HG03432 (cell line): Measurements from ENCODE around the gene SLC20A1.
"Not testable (repeated sequence)": the region's sequence is repeated elsewhere in the genome, so short reads cannot be mapped to it uniquely, and the experiment has no call there.

Experiments used
- ATAC-seq: cut with Tn5 transposase; IDR thresholded peaks from one replicate; pipeline ENCODE4 v1.9.1; 2021; ENCODE audit warnings: mild to moderate bottlenecking, moderate library complexity; ENCODE audit not compliant: unreplicated experiment

SLC20A1 gene, protein sequence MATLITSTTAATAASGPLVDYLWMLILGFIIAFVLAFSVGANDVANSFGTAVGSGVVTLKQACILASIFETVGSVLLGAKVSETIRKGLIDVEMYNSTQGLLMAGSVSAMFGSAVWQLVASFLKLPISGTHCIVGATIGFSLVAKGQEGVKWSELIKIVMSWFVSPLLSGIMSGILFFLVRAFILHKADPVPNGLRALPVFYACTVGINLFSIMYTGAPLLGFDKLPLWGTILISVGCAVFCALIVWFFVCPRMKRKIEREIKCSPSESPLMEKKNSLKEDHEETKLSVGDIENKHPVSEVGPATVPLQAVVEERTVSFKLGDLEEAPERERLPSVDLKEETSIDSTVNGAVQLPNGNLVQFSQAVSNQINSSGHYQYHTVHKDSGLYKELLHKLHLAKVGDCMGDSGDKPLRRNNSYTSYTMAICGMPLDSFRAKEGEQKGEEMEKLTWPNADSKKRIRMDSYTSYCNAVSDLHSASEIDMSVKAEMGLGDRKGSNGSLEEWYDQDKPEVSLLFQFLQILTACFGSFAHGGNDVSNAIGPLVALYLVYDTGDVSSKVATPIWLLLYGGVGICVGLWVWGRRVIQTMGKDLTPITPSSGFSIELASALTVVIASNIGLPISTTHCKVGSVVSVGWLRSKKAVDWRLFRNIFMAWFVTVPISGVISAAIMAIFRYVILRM

DNA sequence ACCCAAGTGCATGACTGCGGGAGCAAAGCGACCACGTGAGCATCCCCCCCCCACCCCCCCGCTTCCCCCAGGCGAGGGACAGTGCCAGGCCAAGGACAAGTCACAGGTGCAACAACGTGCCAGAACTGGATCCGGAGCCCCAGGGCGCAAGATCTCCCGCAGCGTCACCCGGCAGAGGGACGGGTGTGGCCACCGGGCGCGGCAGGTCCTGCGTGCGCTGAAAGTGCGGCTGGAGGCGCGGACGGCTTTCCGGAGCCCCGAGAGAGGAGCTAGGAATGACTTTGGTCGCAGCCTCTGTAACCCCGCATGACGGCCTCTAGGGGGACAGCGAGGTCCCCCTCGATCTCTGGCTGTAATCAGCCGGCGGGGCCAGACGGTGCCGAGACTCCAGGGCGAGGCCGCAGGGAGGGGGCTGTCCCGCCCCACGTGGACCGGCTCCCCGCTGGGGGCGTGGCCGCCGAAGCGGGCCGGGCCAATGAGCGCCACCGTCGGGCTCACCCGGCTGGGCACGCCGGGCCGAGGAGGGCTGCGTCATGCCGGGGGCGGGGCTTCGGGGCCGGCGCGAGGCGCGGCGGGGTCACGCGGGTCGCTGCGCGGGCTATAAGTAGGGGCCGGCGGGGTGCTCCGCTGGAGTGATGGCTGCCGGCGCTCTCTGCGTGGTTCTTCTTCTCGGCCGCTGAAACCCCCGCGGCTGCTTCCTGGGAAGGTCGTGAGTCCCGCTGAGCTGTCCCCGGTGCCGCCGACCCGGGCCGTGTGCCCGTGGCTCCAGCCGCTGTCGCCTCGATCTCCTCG, at the start of gene SLC20A1:
Gene SLC20A1, plus strand, starts transcription at position 630 of the 792 bp plus-strand sequence. CDS start 890 bp downstream, outside the sequence.
- ATAC-seq: peak; percentile 90

DNA sequence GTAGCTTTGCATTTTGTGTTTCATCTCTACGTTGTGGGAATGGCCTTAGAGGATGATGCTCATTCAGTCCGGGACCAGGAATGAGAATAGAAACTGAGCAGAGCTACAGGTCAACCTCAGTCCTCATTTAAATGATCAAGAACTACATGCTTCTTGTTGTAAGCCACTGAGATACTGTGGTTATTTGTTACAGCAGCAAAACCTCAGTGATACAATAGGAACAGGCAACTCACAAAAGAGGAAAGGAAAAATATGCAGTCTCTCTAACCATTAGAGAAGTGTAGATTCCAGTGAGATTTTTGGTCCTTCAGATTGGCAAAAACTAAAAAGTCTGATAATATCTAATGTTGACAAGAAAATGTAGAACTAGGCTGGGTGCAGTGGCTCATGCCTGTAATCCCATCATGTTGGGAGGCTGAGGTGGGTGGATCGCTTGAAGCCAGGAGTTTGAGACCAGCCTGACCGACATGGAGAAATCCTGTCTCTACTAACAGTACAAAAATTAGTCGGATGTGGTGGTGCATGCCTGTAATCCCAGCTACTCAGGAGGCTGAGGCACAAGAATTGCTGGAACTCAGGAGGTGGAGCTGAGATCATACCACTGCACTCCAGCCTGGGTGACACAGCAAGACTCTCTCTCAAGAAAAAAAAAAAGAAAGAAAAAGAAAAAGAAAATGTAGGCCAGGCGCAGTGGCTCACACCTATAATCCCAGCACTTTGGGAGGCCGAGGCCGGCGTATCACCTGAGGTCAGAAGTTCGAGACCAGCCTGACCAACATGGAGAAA, 48.0 kb upstream of the SLC20A1 start:
- no peak for ATAC-seq

DNA sequence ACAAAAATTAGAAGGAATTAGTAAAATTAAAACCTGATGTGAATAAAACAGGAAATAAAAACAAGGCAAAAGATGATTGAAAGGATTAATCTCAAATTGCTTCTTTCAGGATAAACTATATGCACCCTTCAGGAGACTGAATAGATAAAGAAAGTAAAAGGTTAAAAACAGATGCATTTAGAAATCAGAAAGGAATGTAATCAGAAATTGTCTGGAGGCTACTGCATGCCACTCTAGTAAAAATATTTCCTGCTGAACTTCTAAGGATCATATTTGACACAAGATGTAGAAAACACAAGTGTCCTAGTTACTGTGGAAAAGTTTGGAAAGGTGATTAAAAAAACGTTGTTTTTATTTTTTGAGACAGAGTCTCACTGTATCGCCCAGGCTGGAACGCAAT, 45.1 kb upstream of the SLC20A1 start:
- ATAC-seq: no peak

DNA sequence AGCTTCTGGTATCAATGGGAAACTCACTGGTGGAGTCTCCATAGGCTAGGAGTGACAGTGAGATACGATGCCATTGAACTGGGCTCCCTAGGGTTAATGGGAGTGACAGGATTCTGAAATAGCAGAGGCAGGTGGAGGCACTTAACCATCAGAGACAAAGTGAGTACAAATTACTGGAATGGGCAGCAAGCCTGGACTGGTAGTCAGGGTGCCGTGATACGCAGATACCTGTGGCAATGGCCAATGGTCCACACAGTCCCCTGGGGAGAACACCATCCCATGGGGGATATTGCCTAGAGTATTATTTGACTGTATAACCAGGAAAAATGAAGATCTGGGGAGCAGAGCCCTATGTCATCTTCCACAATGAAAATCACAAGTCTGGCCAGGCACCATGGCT, 44.0 kb upstream of the SLC20A1 start:
- ATAC-seq: no peak

DNA sequence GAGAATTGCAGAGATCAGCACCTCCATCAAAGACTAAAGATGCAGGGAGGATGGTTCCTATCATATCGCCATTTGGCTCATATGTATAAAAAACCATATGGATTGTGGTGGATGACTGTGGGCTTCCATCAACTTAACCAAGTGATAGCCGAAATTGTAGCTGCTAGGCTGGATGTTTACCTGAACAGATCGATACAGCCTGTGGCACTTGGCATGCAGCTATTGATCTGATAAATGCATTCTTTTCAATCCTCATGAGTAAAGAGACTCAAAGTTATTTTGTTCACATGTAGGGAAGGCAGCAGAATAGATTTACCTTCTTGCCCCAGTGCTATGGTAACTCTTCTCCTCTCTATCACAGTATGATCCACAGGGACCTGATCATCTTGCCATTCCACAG, 42.8 kb upstream of the SLC20A1 start:
- ATAC-seq: no peak

DNA sequence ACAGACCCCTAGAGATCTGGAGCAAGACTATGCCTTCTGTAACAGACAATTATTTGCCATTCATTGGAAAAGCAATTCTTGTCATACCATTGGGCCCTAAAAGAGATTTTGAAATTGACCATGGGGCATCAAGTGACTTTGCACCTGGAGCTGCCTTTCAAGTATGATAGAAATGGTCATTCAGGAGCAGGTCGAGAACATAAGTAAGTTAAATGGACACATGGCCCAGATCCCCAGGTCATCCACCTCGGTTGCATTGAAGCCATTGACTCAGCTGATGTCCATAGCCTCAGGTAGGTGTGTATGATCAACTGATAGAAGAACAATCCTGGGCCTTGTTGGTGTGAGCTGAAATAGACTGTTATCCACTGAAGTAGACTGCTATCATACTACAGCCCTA, 42.0 kb upstream of the SLC20A1 start:
- ATAC-seq: no peak

DNA sequence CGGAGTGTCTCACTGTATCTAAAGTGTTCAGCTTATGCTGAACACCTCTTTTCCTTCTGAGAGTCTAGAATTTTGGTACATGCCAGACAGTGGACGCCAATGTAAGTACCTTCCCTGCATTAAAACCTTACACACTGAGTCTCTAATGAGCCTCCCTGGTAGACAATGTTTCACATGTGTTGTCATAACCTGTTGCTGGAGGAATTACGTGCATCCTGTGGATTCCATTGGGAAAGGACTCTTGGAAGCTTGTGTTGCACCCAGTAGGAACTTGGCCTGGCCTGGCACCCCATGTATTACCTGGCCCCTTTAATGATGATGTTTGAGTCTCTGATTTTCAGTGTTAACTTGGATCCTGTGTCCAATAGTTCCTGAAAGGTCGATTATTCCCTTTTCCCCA, 40.8 kb upstream of the SLC20A1 start:
- no peak for ATAC-seq

DNA sequence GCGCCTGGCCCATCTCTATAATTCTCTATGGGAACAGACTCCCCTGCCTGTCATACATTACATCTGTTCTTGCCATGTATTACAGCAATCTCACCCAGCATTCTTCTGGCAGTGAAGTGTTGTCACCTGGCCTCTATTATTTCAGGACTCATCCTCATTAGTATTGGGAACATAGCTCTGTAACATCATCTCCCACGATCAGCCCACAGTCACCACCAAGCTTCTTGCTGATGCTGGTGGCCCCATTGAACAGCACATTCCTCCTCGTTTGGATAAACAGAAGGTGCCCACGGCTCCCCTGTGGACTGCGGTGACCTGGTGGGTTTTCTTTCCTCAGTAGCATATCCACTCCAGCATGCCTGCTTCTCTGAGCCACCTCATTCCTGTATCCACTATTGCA, 39.8 kb upstream of the SLC20A1 start:
- ATAC-seq: no peak

DNA sequence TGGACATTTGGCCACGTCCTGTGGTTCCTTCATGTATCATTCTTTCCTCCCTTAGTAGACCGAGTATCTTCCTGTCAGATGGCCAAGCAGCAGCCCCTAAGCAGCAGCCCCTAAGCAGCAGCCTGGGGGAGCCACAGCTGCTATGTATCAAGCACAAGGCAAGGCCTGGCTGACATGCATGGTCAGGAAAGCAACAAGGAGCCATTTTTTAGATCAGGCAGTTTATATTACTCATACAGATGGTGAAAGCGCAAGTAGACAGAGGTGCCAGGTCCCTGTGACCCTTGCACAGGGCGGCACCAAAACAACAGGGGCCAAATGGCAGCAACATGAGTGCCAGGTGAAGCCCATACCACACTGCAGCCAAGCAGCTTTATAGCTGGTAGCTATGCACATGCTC, 39.2 kb upstream of the SLC20A1 start:
- ATAC-seq: no peak

DNA sequence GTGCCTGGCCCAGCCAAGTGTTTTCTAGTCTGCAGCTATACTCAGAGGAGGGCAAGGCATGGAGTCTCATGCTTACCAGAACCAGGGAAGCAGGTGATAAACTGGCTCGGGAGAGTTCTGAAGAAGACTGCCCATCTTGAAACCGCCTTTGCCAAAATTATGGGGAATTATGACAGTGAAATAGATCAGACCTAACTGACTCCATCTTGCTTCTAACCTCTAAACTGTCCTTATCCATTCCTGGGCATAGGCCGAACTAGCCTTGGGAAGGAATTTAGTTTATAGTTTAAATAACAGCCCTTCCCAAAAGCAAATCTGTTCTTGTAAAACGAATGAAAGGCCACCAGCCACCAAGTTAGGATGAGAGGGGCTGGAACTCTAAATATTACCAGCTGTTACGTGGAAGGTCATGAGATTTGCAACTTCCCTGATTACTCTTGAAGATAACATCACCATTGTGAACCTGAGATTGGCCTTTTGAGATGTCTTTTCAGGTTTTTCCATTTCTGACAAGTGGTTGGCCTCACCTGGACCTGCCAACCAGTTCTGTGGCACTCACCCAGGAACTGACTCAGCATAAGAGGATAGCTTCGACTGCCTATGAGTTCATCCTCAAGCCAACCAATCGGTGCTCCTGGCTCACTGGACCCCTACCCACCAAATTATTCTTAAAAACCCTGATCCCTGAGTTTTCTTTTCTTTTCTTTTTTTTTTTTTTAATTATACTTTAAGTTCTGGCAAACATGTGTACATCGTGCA, 37.9 kb upstream of the SLC20A1 start:
- no peak for ATAC-seq

DNA sequence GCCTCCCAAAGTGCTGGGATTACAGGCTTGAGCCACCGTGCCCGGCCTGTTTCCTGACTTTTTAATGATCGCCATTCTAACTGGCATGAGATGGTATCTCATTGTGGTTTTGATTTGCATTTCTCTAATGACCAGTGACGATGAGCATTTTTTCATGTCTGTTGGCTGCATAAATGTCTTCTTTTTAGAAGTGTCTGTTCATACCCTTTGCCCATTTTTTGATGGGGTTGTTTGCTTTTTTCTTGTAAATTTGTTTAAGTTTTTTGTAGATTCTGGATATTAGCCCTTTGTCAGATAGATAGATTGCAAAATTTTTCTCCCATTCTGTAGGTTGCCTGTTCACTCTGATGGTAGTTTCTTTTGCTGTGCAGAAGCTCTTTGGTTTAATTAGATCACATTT, 36.4 kb upstream of the SLC20A1 start:
- ATAC-seq: not testable (repeated sequence)

DNA sequence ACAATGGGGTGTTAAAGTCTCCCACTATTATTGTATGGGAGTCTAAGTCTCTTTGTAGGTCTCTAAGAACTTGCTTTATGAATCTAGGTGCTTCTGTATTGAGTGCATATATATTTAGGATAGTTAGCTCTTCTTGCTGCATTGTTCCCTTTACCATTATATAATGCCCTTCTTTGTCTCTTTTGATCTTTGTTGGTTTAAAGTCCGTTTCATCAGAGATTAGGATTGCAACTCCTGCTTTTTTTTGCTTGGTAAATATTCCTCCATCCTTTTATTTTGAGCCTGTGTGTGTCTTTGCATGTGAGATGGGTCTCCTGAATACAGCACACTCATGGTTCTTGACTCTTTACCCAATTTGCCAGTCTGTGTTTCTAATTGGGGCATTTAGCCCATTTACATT, 33.5 kb upstream of the SLC20A1 start:
- not testable (repeated sequence) for ATAC-seq

DNA sequence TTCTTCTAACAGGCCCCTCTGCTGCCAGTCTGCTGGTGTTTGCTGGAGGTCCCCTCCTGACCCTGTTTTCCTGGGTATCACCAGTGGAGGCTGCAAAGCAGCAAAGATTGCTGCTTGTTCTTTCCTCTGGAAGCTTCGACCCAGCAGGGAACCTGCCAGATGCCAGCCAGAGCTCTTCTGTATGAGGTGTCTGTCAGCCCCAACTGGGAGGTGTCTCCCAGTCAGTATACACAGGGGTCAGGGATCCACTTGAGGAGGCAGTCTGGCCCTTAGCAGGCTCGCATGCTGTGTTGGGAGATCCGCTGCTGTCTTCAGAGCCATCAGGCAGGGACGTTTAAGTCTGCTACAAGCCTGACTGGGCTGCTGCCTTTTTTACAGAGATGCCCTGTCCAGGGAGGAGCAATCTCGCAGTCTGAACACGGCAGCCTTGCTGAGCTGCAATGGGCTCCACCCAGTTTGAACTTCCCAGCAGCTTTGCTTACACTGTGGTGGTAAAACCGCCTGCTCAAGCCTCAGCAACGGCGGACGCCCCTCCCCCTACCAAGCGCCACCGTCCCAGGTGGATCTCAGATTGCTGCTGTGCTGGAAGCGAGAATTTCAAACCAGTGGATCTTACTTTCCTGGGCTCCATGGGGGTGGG, 31.4 kb upstream of the SLC20A1 start:
- ATAC-seq: no peak

DNA sequence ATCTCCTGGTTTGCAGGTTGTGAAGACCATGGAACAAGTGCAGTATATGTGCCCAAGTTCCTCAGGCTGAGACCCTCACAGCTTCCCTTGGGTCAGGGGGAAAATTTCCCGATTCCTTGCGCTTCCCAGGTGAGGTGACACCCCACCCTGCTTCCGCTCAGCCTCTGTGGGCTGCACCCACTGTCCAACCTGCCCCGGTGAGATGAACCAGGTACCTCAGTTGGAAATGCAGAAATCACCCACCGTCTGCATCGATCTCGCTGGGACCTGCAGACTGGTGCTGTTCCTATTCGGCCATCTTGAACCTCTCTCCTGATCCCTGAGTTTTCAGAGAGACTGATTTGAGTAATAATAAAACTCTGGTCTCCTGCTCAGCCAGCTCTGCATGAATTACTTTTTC, 30.7 kb upstream of the SLC20A1 start:
- ATAC-seq: no peak

DNA sequence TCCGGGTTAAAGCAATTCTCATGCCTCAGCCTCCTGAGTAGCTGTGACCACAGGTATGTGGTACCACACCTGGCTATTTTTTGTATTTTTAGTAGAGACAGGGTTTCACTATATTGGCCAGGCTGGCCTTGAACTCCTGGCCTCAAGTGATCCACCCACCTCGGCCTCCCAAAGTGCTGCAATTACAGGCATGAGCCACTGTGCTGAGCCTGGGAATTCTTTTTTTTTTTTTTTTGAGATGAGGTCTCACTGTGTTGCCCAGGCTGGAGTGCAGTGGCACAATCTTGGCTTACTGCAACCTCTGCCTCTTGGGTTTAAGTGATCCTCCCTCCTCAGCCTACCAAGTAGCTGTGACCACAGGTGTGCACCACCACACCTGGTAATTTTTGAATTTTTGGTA, 29.9 kb upstream of the SLC20A1 start:
- ATAC-seq: not testable (repeated sequence)

DNA sequence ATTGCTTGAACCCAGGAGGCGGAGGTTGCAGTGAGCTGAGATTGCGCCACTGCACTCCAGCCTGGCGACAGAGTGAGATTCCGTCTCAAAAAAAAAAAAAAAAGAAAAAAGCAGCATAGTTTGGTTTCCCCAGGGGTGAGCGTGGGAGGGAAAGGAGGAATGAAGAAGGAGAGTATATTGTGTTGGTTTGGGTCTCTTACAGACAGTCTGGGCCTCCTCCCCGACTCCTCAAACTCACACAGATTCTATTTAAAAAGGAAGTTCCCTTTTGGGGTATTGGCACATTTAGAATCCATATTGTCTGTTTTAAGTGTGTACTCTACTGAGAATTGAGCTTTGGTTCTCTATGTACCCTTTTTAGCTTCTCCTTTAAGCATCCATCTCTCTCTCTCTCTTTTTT, 27.4 kb upstream of the SLC20A1 start:
- ATAC-seq: no peak

DNA sequence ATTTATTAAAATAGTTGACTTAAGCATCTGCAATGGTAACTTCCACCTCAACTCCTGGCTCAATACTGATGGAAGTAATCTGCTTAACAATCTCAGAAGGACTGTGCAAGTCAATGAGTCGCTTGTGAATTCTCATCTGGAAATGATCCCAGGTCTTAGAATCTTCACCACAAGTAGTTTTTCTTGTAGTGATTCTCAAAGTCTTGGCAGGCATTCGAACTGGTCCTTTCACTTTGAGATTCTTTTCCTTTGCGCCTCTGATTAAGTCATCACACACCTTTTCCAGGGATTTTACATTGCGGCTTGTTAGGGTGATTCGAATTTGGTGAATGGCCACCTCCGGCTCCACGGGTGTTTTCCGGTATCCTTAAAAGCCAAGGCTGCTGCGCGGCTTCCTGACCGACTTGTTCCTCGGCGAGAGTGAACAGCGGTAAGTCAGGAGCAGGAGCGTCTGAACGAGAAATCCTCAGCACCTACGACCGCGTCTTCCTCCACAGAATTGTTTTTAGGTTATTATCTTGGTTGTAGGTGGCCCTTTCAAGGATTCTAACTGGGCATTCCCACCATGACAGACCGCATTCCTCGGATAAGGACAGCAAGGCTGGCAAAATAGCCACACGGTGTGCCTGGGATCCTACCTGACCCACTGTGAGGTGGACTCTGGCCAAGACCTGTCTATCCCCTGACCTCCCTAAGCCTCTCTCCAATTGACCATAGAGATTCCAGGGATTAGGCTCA, 23.8 kb upstream of the SLC20A1 start:
- no peak for ATAC-seq

DNA sequence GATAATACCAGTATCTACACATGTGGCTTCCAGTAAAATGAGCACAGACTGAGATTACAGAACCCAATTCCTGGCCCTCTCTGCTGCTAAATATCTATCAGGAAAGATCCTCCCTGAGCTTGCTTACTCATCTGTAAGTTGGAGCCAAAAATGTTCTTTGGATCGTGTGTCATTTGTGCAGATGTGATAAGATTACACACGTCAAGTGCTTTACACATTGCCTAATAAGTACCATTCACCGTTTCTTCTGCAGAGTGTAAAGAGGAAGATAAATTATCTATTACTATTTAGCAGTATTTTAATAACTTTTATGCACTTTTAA, 23.2 kb upstream of the SLC20A1 start:
- ATAC-seq: no peak
